GM12892 (cell line): ENCODE results near the gene CLDN7.

ENCODE experiments used
- POLR2AphosphoS5 ChIP-seq: IDR thresholded peaks from 2 replicates; pipeline ENCODE4 v1.6.1; 2011; ENCODE audit warnings: low read depth, low read length, control low read depth
- TAF1 ChIP-seq: IDR thresholded peaks from 2 replicates; pipeline ENCODE4 v1.6.1; 2011; ENCODE audit warnings: low read depth, mild to moderate bottlenecking, control low read depth, low read length, borderline replicate concordance

DNA sequence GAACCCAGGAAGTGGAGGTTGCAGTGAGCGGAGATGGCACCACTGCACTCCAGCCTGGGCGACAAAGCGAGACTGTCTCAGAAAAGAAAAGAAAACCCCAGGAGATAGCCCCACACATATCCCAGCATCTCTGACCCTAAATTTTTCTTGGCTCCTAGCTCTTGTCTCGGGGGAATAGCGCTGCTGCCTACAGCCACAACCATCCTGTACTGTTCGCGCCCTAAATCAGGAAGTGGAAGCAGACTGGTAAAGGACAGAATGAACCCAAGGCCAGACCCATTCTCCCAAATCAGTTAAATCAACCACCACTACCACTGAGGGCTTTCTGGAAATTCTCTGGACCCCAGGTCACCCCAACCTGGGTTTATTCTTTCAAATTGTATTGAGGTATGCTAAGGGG lies 12.4 kb downstream of the CLDN7 start:
- TF ChIP-seq POLR2AphosphoS5 (no peak; the same call in 1 of the 2 replicates), TAF1 (no peak)
